Subcutaneous abdominal adipose tissue (tissue), 5 donors: ENCODE data around the gene HSH2D.
"Not testable (repeated sequence)": the region's sequence is repeated elsewhere in the genome, so short reads cannot be mapped to it uniquely, and the experiment has no call there.

ENCODE experiments used
- H3K27ac ChIP-seq: one replicate; pipeline ENCODE4 v1.7.0; 2013; ENCODE audit warnings: low read depth, mild to moderate bottlenecking, inconsistent platforms, low read length, moderate library complexity
- H3K27me3 ChIP-seq, 5 donors: one replicate each; pipeline ENCODE4 v1.7.0; 2013; ENCODE audit warnings: low read length in 5 of 5, inconsistent platforms in 1 of 5; ENCODE audit not compliant: control insufficient read depth in 5 of 5, insufficient read depth in 4 of 5
- H3K36me3 ChIP-seq, 5 donors: one replicate each; pipeline ENCODE4 v1.7.0; 2013; ENCODE audit warnings: low read length in 5 of 5; ENCODE audit not compliant: control insufficient read depth in 5 of 5, insufficient read depth in 5 of 5
- H3K4me1 ChIP-seq, 5 donors: one replicate each; pipeline ENCODE4 v1.7.0; 2013; ENCODE audit warnings: low read length in 5 of 5, mild to moderate bottlenecking in 3 of 5, moderate library complexity in 1 of 5; ENCODE audit not compliant: control insufficient read depth in 5 of 5, insufficient read depth in 5 of 5
- H3K4me3 ChIP-seq, 5 donors: one replicate each; pipeline ENCODE4 v1.7.0; 2013; ENCODE audit warnings: low read length in 5 of 5, low read depth in 1 of 5
- H3K9ac ChIP-seq, 5 donors: one replicate each; pipeline ENCODE4 v1.7.0; 2013; ENCODE audit warnings: low read length in 5 of 5, mild to moderate bottlenecking in 4 of 5, moderate library complexity in 3 of 5
- H3K9me3 ChIP-seq, 5 donors: one replicate each; pipeline ENCODE4 v1.7.0; 2013; ENCODE audit warnings: low read length in 5 of 5; ENCODE audit not compliant: control insufficient read depth in 5 of 5
- donor health status: healthy.
- donor health status: healthy.
- donor health status: healthy.
- donor health status: healthy.
- donor health status: healthy.

HSH2D gene, protein sequence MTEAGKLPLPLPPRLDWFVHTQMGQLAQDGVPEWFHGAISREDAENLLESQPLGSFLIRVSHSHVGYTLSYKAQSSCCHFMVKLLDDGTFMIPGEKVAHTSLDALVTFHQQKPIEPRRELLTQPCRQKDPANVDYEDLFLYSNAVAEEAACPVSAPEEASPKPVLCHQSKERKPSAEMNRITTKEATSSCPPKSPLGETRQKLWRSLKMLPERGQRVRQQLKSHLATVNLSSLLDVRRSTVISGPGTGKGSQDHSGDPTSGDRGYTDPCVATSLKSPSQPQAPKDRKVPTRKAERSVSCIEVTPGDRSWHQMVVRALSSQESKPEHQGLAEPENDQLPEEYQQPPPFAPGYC

DNA sequence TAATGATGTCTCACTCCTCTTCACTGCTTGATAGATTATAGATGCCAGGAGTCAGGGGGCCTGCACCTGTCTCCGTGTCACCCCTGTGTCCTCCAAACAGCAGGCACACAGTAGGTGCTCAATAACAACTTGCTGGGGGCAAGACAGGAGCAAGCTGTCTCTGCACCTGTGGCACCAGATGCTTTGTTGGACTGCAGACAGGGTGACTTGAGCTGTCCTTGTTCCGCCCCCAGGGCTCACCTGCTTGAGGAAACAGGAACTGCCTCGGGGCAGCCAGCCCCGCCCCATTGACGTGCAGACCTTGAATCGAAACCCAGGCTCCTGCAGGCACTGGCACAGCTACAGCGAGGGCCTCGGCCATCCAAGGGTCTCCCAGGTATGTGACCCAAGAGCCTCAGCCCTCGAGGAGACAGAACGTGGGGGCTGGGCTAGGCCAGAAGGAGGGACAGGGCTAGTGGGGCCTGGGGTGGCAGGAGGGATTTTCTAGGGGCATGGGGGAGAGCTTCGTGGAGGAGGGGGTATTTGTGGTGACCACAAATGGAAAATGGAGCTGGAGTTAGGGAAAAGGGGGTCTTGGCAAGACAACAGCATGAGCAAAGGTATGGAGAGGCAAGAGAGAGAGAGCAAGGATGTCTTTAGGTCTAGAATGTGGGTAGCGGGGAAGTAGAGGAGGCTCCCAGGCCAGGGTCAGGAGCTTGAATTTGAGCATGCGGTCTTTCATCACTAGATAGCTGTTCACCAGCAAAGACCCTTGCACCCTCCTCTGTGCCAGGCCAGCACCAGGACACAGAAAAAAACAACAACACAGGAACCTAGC, at the start of gene HSH2D:
TSS of gene HSH2D (plus strand) at position 287 of the 817 bp plus-strand sequence. CDS start 5,066 bp downstream, outside the sequence.
- Histone ChIP-seq H3K4me1 (peaks cover 0 to 11% (median 0%) of the 10 kb centered on the region in 5 donors), H3K27ac (no peak within 1 kb of the TSS)

DNA sequence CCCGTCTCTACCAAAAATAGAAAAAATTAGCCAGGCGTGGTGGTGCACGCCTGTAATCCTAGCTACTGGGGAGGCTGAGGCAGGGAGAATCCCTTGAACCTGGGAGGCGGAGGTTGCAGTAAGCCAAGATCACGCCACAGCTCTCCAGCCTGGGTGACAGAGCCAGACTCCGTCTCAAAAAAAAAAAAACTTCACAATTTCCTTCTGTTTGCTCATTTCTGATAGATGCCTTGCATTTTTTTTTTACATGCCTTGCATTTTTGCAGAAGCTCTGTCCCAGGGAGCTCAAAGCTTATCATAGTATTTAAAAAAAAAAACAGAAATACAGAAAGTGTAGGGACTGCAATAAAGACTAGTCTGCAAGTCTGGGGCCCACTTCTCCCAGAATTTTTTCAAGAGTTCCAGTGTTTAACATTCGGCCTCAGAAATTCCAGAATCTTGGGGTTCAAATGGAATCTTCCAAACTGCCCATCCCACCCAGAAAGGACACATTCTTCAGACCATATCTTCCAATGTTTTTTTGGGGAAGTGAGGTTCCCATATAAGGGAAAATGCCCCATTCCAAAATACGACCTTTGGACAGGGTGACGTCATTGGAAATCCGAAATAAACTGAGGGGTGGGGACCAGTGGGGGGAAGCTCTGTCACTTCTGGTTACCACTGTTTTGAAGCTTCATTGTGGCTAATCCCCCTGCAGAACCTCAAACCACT, 49.0 kb upstream of the HSH2D start:
- H3K27ac ChIP-seq, result no peak overlapping the region
- H3K27me3 ChIP-seq, result no peaks in the 10 kb centered on the region
- H3K4me1 ChIP-seq, result peaks cover 0 to 2% (median 0%) of the 10 kb centered on the region in 5 donors
- H3K9ac ChIP-seq, result no peak overlapping the region
- peaks cover 15 to 93% (median 74%) of the 10 kb centered on the region in 5 donors for H3K36me3 ChIP-seq
- no peaks in the 10 kb centered on the region for H3K9me3 ChIP-seq
- H3K4me3 ChIP-seq, result no peak overlapping the region

More for the DNA sequence above, at the start of gene HSH2D:
- H3K4me3 ChIP-seq, result peak within 1 kb of the TSS in 1 of 5 donors; percentile 30
- H3K36me3 ChIP-seq, result no peaks in the 10 kb centered on the region
- no peaks in the 10 kb centered on the region for H3K9me3 ChIP-seq
- no peak within 1 kb of the TSS for H3K9ac ChIP-seq
- peaks cover 0 to 8% (median 4%) of the 10 kb centered on the region in 5 donors for H3K27me3 ChIP-seq

DNA sequence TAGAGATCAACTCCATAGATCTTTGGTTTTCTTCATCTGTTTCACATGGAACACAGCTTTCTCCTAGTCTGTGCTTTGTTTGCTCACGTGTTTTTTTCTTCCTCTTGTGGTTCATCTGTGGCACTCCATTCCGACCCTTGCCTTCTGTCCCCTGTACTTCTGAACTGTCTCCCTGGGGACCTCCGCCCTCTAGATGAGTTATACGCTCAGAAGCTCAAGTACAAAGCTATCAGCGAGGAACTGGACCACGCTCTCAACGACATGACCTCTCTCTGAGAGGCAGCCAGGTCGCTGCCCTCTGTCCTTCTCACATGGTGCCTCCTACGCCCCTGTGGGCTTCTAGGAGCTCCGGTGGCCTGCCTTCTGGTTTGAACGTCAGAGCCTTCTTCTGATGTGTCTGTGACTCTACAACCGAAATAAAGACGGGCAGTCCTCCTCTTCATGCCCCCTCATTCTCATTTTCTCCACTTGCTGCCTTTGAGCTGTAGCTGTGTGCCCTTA, 48.4 kb upstream of the HSH2D start:
- H3K27me3 ChIP-seq, result no peaks in the 10 kb centered on the region
- H3K4me3 ChIP-seq, result no peak overlapping the region
- H3K9ac ChIP-seq, result no peak overlapping the region
- H3K27ac ChIP-seq, result no peak overlapping the region
- H3K4me1 ChIP-seq, result peaks cover 0 to 2% (median 0%) of the 10 kb centered on the region in 5 donors
- H3K36me3 ChIP-seq, result peaks cover 19 to 93% (median 74%) of the 10 kb centered on the region in 5 donors
- H3K9me3 ChIP-seq, result no peaks in the 10 kb centered on the region

DNA sequence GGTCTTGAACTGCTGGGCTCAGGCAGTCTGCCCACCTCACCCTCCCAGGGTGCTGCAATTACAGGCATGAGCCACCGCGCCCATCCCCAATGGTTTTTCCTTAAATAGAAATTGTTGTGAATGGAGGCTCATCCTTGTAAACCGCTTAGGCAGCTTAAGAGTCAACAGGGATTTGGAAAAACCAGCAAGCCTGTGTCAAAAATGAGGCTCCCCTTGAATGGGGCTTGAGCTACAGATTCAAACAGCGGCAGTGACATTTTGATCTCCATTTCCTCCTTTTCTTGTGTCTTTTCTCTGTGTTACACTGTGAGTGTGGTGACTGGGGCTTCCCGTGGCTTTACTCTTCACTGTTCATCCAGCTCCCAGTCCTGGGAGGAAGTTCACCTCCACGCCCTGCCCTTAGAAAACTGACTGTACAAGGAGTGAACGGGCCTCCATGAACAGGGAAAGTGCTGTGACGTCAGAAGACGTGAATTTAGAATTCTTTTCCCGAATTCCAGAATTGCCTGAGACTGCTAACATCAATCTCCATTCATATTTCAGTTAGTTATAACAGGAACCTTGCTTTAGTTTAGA, 47.1 kb upstream of the HSH2D start:
- Histone ChIP-seq H3K36me3 (peaks cover 19 to 93% (median 70%) of the 10 kb centered on the region in 5 donors), H3K27ac (no peak overlapping the region), H3K4me1 (peaks cover 0 to 2% (median 0%) of the 10 kb centered on the region in 5 donors), H3K9ac (no peak overlapping the region), H3K9me3 (no peaks in the 10 kb centered on the region), H3K4me3 (no peak overlapping the region), H3K27me3 (no peaks in the 10 kb centered on the region)

DNA sequence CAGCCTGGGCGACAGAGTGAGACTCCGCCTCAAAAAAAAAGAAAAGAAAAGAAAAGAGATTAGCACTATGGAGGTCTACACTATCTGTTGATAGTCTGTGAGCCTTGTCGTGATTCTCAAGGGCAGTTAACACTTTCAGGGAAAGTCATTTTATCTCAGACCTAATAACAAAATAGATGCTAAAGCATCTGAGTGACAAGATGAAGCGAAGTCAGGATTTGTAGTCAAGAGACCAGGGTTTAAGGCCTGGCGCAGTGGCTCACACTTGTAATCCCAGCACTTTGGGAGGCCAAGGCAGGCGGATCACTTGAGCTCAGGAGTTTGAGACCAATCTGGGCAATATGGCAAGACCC, 45.1 kb upstream of the HSH2D start:
- Histone ChIP-seq H3K36me3 (peaks cover 25 to 91% (median 66%) of the 10 kb centered on the region in 5 donors), H3K27me3 (no peaks in the 10 kb centered on the region), H3K27ac (no peak overlapping the region), H3K9me3 (no peaks in the 10 kb centered on the region), H3K4me1 (peaks cover 0 to 2% (median 0%) of the 10 kb centered on the region in 5 donors), H3K4me3 (no peak overlapping the region), H3K9ac (no peak overlapping the region)

DNA sequence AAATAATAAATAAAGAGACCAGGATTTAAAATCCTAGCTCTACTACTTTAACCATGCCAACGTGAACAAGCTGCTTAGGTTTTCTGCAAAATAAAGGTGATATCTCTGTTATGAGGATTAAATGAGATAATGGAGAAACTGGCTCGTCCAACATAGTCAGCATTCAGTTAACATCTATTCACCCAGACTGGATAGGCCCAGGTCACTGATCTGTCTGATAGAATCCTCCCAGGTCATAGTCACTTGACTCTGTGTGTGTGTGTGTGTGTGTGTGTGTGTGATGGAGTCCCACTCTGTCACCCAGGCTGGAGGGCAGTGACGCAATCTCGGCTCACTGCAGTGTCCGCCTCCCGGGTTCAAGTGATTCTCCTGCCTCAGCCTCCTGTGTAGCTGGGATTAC, 44.7 kb upstream of the HSH2D start:
- Histone ChIP-seq H3K4me1 (peaks cover 0 to 2% (median 0%) of the 10 kb centered on the region in 5 donors), H3K9me3 (no peaks in the 10 kb centered on the region), H3K27ac (no peak overlapping the region), H3K36me3 (peaks cover 25 to 91% (median 66%) of the 10 kb centered on the region in 5 donors), H3K4me3 (no peak overlapping the region), H3K27me3 (no peaks in the 10 kb centered on the region), H3K9ac (no peak overlapping the region)

DNA sequence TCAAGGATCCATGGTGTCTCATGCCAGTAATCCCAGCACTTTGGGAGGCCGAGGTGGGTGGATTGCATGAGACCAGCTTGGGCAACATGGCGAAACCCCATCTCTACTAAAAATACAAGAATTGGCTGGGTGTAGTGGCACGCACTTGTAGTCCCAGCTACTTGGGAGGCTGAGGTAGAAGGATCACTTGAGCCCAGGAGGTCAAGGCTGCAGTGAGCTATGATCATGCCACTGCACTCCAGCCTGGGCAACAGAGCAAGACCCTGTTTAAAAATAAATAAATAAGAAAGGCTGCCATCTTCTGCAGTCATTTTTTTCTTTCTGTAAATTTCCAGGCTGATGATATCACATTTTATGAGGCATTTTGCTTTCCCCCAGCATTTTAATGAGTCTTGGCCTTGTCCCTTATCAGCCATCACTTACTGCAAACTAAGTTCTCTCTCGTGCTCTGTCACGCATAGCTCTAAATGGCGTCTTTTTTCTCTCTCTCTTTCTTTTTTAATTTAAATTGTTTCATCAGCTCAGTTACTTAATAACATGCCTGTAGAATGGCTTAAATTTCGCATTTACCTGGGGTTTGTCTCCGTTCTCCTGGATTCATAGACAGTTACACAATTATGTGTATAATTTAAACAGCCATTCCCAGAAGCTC, 44.0 kb upstream of the HSH2D start:
- H3K9ac ChIP-seq, H3K27me3 ChIP-seq, H3K9me3 ChIP-seq, H3K4me1 ChIP-seq, H3K27ac ChIP-seq, H3K4me3 ChIP-seq: not testable (repeated sequence)
- H3K36me3 ChIP-seq, result peaks cover 24 to 86% (median 64%) of the 10 kb centered on the region in 5 donors

DNA sequence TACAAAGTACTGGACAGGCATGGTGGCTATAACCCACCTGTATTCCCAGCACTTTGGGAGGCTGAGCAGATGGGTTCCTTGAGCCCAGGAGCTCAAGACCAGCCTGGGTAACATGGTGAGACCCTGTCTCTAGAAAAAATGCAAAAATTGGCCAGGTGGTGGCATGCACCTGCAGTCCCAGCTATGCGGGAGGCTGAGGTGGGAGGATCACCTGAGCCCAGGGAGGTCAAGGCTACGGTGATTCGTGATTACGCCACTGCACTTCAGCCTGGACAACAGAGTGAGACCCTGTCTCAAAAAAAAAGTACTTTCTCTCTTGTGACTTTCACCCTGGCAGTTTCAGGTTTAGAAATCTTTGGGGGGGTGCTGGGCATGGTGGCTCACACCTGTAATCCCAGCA, 43.0 kb upstream of the HSH2D start:
- no peaks in the 10 kb centered on the region for H3K27me3 ChIP-seq
- no peak overlapping the region for H3K4me3 ChIP-seq
- no peaks in the 10 kb centered on the region for H3K9me3 ChIP-seq
- no peak overlapping the region for H3K27ac ChIP-seq
- H3K9ac ChIP-seq, result no peak overlapping the region
- peaks cover 16 to 75% (median 56%) of the 10 kb centered on the region in 5 donors for H3K36me3 ChIP-seq
- H3K4me1 ChIP-seq, result no peaks in the 10 kb centered on the region

DNA sequence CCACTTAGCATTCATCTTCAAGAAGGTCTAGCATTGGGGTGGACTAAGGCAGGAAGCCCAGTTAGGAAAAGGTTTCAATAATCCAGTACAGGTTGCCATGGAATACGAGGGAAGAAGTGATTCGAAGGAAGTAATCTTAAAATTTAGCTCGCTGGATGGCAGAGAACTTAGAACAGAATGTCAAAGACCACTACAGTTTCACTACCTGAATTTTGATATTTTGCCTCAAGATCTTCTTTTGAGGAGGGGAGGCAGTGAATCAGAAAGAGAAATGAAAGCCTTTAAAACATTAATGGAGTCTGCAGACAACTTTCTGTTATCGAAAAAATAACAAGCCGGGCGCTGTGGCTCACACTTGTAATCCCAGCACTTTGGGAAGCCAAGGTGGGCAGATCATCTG, 38.8 kb upstream of the HSH2D start:
- H3K27ac ChIP-seq, result no peak overlapping the region
- no peaks in the 10 kb centered on the region for H3K9me3 ChIP-seq
- H3K4me1 ChIP-seq, result no peaks in the 10 kb centered on the region
- H3K27me3 ChIP-seq, result no peaks in the 10 kb centered on the region
- H3K36me3 ChIP-seq, result peaks cover 13 to 39% (median 30%) of the 10 kb centered on the region in 5 donors
- H3K9ac ChIP-seq, result no peak overlapping the region
- H3K4me3 ChIP-seq, result no peak overlapping the region
